CD14-positive monocyte (primary cell): Measurements from ENCODE around the gene EMILIN3. TPM values are rescaled to one million over a fixed set of nuclear protein-coding genes. Genes with fewer than 3 reads are reported as not detected.
A peak's percentile ranks its signal among the peaks of the same experiment; 100 is the strongest.

Source experiments
- DNase-seq, 3 donors: peaks; one replicate each; pipeline ENCODE4 v3.0.0-alpha.2; 2011 to 2022
- H2AFZ ChIP-seq: 2 replicates; pipeline ENCODE4 v1.6.0; 2012; ENCODE audit warnings: mild to moderate bottlenecking, low read depth, low read length, inconsistent platforms; ENCODE audit not compliant: insufficient read depth, poor library complexity, severe bottlenecking
- H3K27ac ChIP-seq, 2 donors: 1 replicate in 1 of 2; 2 replicates in 1 of 2; pipeline ENCODE4 v1.5.1; 2012 to 2013; ENCODE audit warnings: low read length in 2 of 2, control low read depth in 1 of 2, inconsistent platforms in 1 of 2, low read depth in 1 of 2, mild to moderate bottlenecking in 1 of 2
- H3K27me3 ChIP-seq, 2 donors: one replicate each; pipeline versions ENCODE4 v1.6.0 to v1.6.1; 2011 to 2013; ENCODE audit warnings: low read length in 2 of 2; ENCODE audit not compliant: control insufficient read depth in 2 of 2, insufficient read depth in 2 of 2
- H3K36me3 ChIP-seq, 2 donors: replicated peaks in 1 of 2; 1 replicate in 1 of 2; 2 replicates in 1 of 2; pipeline versions ENCODE4 v1.5.1 to v1.6.1; 2012 to 2013; ENCODE audit warnings: low read length in 2 of 2, control low read depth in 1 of 2, inconsistent platforms in 1 of 2, mild to moderate bottlenecking in 1 of 2; ENCODE audit not compliant: insufficient read depth in 2 of 2, control insufficient read depth in 1 of 2
- H3K4me1 ChIP-seq, 2 donors: 1 replicate in 1 of 2; 2 replicates in 1 of 2; pipeline versions ENCODE4 v1.5.1 to v1.6.1; 2012 to 2013; ENCODE audit warnings: low read length in 2 of 2, control low read depth in 1 of 2, inconsistent platforms in 1 of 2, mild to moderate bottlenecking in 1 of 2, moderate library complexity in 1 of 2; ENCODE audit not compliant: insufficient read depth in 2 of 2, control insufficient read depth in 1 of 2
- H3K4me2 ChIP-seq: replicated peaks from 2 replicates; pipeline ENCODE3; 2012; ENCODE audit warnings: low read length, moderate library complexity, mild to moderate bottlenecking; ENCODE audit not compliant: poor library complexity, severe bottlenecking; ENCODE audit errors: extremely low read depth
- H3K4me3 ChIP-seq, 3 experiments: fragments of 200-600 bp in 1 of 3; sonication (generic) in 1 of 3; replicated peaks in 1 of 3; 1 replicate in 2 of 3; 2 replicates in 1 of 3; pipeline ENCODE4 v1.5.1; 2011 to 2013; ENCODE audit warnings: low read length in 3 of 3, mild to moderate bottlenecking in 3 of 3, control low read depth in 2 of 3, low read depth in 2 of 3, inconsistent platforms in 1 of 3, moderate library complexity in 1 of 3
- H3K79me2 ChIP-seq: 2 replicates; pipeline ENCODE4 v1.6.0; 2012; ENCODE audit warnings: mild to moderate bottlenecking, control low read depth, inconsistent platforms, low read length, moderate library complexity; ENCODE audit not compliant: insufficient read depth
- H3K9ac ChIP-seq: 2 replicates; pipeline ENCODE4 v1.6.0; 2017; ENCODE audit warnings: low read length, mild to moderate bottlenecking; ENCODE audit not compliant: insufficient read depth, poor library complexity, severe bottlenecking
- H3K9me3 ChIP-seq, 2 donors: replicated peaks in 1 of 2; 1 replicate in 1 of 2; 2 replicates in 1 of 2; pipeline versions ENCODE4 v1.5.1 to v1.6.1; 2012 to 2013; ENCODE audit warnings: low read length in 2 of 2, control low read depth in 1 of 2; ENCODE audit not compliant: control insufficient read depth in 1 of 2, insufficient read depth in 1 of 2
- H4K20me1 ChIP-seq: 2 replicates; pipeline ENCODE4 v1.6.0; 2012; ENCODE audit warnings: mild to moderate bottlenecking, low read length, control low read depth, moderate library complexity; ENCODE audit not compliant: insufficient read depth
- H3K27ac Mint-ChIP-seq, 7 donors: one replicate each; pipeline ENCODE4 v1.8.0; 2020; ENCODE audit warnings: mild to moderate bottlenecking in 7 of 7, mixed read lengths in 7 of 7, moderate library complexity in 6 of 7, inconsistent platforms in 2 of 7
- H3K27me3 Mint-ChIP-seq, 3 donors: one replicate each; pipeline ENCODE4 v1.8.0; 2021 to 2022; ENCODE audit warnings: low read depth in 3 of 3, mild to moderate bottlenecking in 3 of 3, mixed read lengths in 3 of 3, moderate library complexity in 3 of 3, inconsistent platforms in 1 of 3
- H3K36me3 Mint-ChIP-seq, 2 donors: one replicate each; pipeline ENCODE4 v1.8.0; 2020; ENCODE audit warnings: mixed read lengths in 2 of 2, inconsistent platforms in 1 of 2, mild to moderate bottlenecking in 1 of 2
- H3K4me1 Mint-ChIP-seq: one replicate; pipeline ENCODE4 v1.8.0; 2020; ENCODE audit warnings: mild to moderate bottlenecking, mixed read lengths
- H3K4me3 Mint-ChIP-seq, 2 donors: one replicate each; pipeline ENCODE4 v1.8.0; 2020; ENCODE audit warnings: mild to moderate bottlenecking in 2 of 2, mixed read lengths in 2 of 2, moderate library complexity in 1 of 2
- H3K9me3 Mint-ChIP-seq, 7 donors: one replicate each; pipeline ENCODE4 v1.8.0; 2020 to 2022; ENCODE audit warnings: mixed read lengths in 7 of 7, mild to moderate bottlenecking in 6 of 7, moderate library complexity in 6 of 7, inconsistent platforms in 2 of 7
- CTCF ChIP-seq: fragments of 200-600 bp; IDR thresholded peaks from one replicate; pipeline ENCODE4 v1.8.0; 2022; ENCODE audit warnings: antibody characterized with exemption, mild to moderate bottlenecking
- WGBS: methylation state at CpG from one replicate; pipeline ENCODE4 v1.1.5; 2013; ENCODE audit warnings: missing lambda C conversion rate; ENCODE audit not compliant: insufficient coverage; 5-methylcytosine and 5-hydroxymethylcytosine counted together
- intact Hi-C, 2 donors: fragments of 100-400 bp; cut with micrococcal nuclease; formaldehyde crosslinking; loops; one replicate each; pipeline versions ENCODE4 v1.15.0 to v1.15.1; 2023
- polyA plus RNA-seq, 3 donors: library from polyadenylated mRNA; depleted of rRNA in 1 of 3; unstranded in 2 of 3; stranded (reverse) in 1 of 3; fragments of 300-500 nt in 2 of 3; fragments of >200 nt in 1 of 3; fragmentation: Illumina TruSeq in 2 of 3; gene quantifications; 1 replicate in 2 of 3; 2 replicates in 1 of 3; pipeline ENCODE4 v1.2.3, GENCODE V29; 2012 to 2021

EMILIN3 gene
- polyA plus RNA-seq, 3 donors, result not detected

GRCh38 chr20:41377275-41377674, 10.7 kb upstream of the EMILIN3 start:
- H3K9me3 Mint-ChIP-seq, result peaks cover 0 to 14% (median 6%) of the 10 kb centered on the region in 7 donors
- WGBS, result 23% methylated on average over 6 of the region's 6 CpGs
- no peaks in the 10 kb centered on the region for H4K20me1 ChIP-seq
- no peaks in the 10 kb centered on the region for H3K36me3 ChIP-seq
- no peak overlapping the region for H3K4me3 ChIP-seq
- peaks cover 19 to 20% of the 10 kb centered on the region in 2 donors for H3K4me1 ChIP-seq
- no peak overlapping the region for H3K27ac ChIP-seq
- peak overlapping the region in 1 of 2 donors; percentile 44 for H3K4me3 Mint-ChIP-seq
- no peaks in the 10 kb centered on the region for H3K79me2 ChIP-seq
- peaks cover 25% of the 10 kb centered on the region for H3K4me1 Mint-ChIP-seq
- H2AFZ ChIP-seq, result no peak overlapping the region
- peaks cover 0 to 21% of the 10 kb centered on the region in 2 donors for H3K27me3 ChIP-seq
- TF ChIP-seq CTCF, result no peak
- H3K9ac ChIP-seq, result no peak overlapping the region
- intact Hi-C loops, result no loop called here
- H3K27me3 Mint-ChIP-seq, result peaks cover 46 to 62% (median 53%) of the 10 kb centered on the region in 3 donors
- no peak overlapping the region for H3K27ac Mint-ChIP-seq
- DNase-seq, result no peak
- peaks cover 2 to 4% of the 10 kb centered on the region in 2 donors for H3K9me3 ChIP-seq
- no peaks in the 10 kb centered on the region for H3K36me3 Mint-ChIP-seq
- H3K4me2 ChIP-seq, result no peak overlapping the region

- 93% methylated on average over 3 of the region's 5 CpGs for WGBS
- H4K20me1 ChIP-seq, result no peaks in the 10 kb centered on the region
- DNase-seq, result no peak
- peaks cover 0 to 21% of the 10 kb centered on the region in 2 donors for H3K27me3 ChIP-seq
- no peaks in the 10 kb centered on the region for H3K79me2 ChIP-seq
- TF ChIP-seq CTCF, result no peak
- no peak overlapping the region for H3K27ac Mint-ChIP-seq
- intact Hi-C loops, result no loop called here
- no peak overlapping the region for H2AFZ ChIP-seq
- peaks cover under 1 to 23% (median 14%) of the 10 kb centered on the region in 7 donors for H3K9me3 Mint-ChIP-seq
- H3K27ac ChIP-seq, result no peak overlapping the region
- H3K4me3 ChIP-seq, result no peak overlapping the region
- H3K27me3 Mint-ChIP-seq, result peaks cover 44 to 54% (median 49%) of the 10 kb centered on the region in 3 donors
- H3K36me3 ChIP-seq, result no peaks in the 10 kb centered on the region
- H3K4me1 Mint-ChIP-seq, result peaks cover 25% of the 10 kb centered on the region
- no peak overlapping the region for H3K9ac ChIP-seq
- no peak overlapping the region for H3K4me3 Mint-ChIP-seq
- peaks cover 7 to 14% of the 10 kb centered on the region in 2 donors for H3K9me3 ChIP-seq
- H3K36me3 Mint-ChIP-seq, result no peaks in the 10 kb centered on the region
- H3K4me1 ChIP-seq, result peaks cover 19 to 20% of the 10 kb centered on the region in 2 donors
- H3K4me2 ChIP-seq, result no peak overlapping the region
Observed at GRCh38 chr20:41376349-41376748, 9.7 kb upstream of the EMILIN3 start.
